Renal cortical epithelial cell (primary cell): ENCODE measurements around the gene RNF126. TPM values are rescaled to one million over a fixed set of nuclear protein-coding genes. Genes with fewer than 3 reads are reported as not detected.
"Not testable (repeated sequence)": the region's sequence is repeated elsewhere in the genome, so short reads cannot be mapped to it uniquely, and the experiment has no call there.

ENCODE experiments used
- DNase-seq: peaks from one replicate; pipeline ENCODE4 v3.0.0-alpha.2; 2011; ENCODE audit warnings: low read depth
- total RNA-seq: library from RNA; depleted of rRNA; stranded (reverse); fragments of >200 nt; gene quantifications from 2 replicates; pipeline ENCODE4 v1.2.3, GENCODE V29; 2014

RNF126 gene
- total RNA-seq, 1 donor from 2014 or later = 23.4 TPM

DNA sequence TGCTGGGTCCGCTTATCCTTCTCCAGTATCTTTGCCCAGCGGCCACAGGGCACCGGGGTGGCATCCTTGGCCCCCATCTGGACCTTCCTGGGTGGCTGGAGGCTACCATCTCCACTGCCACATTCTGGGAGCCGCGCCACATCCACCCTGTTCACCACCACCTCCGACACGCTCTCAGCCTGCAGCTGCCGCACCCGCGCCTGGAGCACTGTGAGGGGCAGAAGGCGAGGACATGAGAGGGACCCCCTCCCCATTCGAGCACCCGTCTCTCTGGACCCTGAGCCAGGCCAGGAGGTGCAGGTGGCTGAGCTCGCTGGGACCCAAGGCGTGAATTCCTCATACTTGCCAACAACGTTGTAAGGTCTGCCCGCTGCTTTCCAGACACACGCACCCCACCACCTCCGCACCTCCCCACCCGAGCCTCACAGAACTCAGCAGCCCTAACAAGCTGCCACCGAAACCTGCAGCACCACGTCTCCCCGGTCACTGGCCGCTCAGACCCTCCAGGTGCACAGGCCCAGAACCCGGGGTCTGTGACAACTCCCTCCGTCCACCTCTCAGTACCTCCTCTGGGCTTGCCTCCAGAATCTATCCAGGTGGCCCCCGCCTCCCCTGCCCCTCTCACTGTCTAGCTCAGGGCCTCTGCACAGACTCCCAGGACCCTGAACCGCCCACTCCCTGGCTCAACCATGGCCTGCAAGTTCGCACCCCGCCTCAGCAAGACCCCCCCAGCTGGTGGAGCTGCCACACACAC is 32.9 kb downstream of the RNF126 start:
- DNase-seq = no peak

DNA sequence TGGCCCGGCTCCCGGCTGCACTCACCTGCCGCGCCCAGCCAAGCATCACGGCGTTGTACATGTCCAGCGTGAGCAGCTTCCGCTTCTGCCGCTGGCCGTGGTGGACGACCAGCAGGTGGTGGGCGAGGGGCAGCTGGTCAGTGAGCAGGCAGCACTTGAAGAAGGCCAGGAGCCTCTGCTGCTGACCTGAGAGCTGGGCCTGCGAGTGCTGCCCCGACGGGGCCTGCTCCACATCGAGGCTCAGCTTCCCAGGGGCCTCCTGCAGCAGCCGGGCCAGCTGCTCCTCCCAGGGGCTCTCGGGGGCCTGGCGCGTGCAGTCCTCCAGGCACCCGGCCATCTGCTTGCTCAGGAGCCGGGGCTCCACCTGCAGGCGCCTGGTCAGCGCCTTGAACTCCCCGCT is 33.5 kb downstream of the RNF126 start:
- not testable (repeated sequence) for DNase-seq

GRCh38 chr19:628168-628567 is 34.8 kb downstream of the RNF126 start:
- DNase-seq = no peak

DNA sequence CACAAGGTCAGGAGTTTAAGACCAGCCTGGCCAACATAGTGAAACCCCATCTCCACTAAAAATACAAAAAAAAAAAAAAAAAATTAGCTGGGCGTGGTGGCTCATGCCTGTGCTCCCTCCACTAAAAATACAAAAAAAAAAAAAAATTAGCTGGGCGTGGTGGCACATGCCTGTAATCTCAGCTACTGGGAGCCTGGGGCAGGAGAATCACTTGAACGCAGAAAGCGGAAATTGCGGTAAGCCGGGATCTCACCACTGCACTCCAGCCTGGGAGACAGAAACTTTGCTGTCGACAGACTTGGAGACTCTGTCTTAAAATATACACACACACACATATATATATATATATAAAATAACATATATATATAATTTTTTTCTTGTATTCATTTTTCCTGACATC is 36.4 kb downstream of the RNF126 start:
- not testable (repeated sequence) for DNase-seq

GRCh38 chr19:625257-625656 is 37.8 kb downstream of the RNF126 start:
- DNase-seq = no peak

DNA sequence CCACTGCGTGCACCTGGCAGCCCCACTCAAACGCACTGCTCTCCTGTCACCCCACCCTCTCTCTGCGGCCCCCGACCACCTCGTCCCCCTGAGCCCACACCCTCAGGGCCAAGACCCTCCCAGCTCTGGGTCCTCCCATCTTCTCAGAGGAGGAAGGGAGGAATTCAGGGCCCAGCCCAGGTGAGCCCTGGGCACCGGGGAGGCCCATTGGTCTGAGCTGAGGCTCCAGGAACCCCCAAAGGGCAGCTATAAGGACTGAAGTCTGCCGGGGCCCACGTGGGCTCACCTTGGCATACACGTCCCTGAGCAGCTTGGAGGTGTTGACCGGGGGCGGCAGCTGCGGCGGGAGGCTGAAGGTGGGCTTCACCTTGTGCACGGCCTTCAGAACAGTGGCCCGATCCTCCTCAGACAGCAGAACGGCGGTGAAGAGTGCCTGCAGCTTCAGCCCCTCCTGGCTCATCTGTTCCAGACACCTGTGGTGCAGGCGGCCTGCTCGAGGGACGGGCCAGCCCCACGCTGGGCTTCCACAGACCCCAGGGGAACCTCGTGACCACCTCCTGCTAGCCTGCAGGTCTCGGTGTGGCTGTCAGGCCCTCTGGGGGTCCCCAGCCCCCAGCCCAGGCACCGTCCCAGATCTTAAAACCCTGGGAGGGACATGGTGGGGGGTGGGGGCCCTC is 38.4 kb downstream of the RNF126 start:
- no peak for DNase-seq

GRCh38 chr19:623974-624373 is 39.0 kb downstream of the RNF126 start:
- DNase-seq = peak; percentile 14

- DNase-seq = no peak
Observed at GRCh38 chr19:623175-623916, 39.7 kb downstream of the RNF126 start.

GRCh38 chr19:622666-623065 is 40.3 kb downstream of the RNF126 start:
- no peak for DNase-seq

- no peak for DNase-seq
Observed at GRCh38 chr19:621819-622218, 41.2 kb downstream of the RNF126 start.

DNA sequence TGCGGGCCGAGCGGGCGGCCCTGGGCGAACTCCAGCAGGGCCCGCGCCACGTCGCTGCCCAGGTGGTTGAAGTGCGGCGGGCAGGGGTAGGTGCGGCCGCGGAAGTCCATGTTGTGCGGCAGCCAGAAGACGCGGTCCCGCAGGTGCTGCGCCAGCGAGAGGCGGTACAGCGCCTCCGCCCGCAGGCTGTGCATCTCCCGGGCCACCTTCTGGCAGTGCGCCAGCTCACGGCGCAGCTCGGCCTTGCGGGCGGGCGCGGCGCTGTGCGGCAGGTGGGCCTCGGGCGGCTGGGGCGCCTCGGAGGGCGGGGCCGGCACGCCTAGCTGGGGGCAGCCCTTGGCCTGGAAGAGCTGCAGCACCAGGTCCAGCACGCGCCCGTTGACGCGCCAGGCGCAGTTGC is 41.8 kb downstream of the RNF126 start:
- DNase-seq = not testable (repeated sequence)

- no peak for DNase-seq
Observed at GRCh38 chr19:620166-620862, 42.7 kb downstream of the RNF126 start.

DNA sequence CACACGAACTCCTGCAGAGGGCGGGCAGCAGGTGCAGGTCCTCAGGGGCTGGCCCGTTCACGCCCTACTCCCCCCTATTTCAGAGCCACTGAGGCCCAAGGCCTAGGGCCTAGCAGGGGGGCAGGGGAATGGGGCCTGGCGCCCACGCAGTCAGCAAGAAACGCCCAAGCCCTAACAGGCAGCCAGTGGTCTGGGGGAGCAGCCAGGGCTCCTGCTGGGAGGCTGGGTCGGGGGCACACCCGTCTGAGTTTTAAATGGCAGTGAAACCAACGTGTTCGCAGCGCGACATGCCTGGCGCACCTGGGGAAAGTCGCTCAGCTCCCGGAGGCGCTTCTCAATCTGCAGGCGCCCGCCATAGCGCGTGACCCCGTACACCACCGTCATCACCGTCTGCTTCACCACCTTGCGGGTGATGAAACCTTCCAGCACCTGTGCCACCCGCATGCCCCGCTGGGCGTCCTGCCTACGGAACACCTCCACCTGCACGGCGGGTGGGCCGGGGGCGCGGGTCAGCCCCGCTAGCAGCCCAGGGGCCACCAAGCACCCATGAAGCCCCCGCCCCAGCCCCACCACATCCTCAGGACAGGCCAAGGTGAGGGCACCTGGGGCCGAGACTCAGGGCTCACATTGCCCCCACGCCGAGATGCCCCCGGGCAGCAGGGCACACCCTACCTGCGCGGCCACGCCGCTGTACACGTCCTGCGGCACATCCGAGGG is 43.6 kb downstream of the RNF126 start:
- no peak for DNase-seq

DNA sequence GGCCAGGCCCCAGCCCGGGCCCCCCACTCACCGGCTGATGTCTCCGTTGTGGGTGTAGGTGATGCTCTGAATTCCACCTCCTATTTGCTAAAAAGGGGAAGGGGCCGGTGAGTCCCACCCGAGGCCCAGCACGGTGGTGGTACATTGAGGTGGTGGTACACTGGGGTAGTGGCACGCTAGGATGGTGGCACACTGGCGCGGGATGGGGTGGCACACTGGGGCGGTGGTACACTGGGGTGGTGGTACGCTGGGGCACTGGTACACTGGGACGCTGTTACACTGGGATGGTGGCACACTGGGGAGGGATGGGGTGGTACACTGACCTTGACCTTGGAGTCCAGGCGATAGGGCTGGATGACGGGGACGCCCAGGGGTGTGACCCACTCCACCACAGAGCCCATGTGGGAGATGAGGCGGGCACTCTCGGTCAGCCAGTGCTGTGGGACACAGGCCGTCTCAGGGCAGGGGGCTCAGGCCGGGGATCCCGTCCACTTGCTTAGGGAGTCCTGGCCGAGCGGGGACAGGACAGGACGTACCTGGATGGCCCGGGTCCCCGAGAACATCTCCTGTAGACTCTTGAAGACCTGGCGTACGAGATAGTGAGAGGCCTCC is 44.2 kb downstream of the RNF126 start:
- no peak for DNase-seq

- DNase-seq = no peak
Observed at GRCh38 chr19:618247-618619, 44.8 kb downstream of the RNF126 start.

GRCh38 chr19:617551-618246 is 45.3 kb downstream of the RNF126 start:
- DNase-seq = no peak

DNA sequence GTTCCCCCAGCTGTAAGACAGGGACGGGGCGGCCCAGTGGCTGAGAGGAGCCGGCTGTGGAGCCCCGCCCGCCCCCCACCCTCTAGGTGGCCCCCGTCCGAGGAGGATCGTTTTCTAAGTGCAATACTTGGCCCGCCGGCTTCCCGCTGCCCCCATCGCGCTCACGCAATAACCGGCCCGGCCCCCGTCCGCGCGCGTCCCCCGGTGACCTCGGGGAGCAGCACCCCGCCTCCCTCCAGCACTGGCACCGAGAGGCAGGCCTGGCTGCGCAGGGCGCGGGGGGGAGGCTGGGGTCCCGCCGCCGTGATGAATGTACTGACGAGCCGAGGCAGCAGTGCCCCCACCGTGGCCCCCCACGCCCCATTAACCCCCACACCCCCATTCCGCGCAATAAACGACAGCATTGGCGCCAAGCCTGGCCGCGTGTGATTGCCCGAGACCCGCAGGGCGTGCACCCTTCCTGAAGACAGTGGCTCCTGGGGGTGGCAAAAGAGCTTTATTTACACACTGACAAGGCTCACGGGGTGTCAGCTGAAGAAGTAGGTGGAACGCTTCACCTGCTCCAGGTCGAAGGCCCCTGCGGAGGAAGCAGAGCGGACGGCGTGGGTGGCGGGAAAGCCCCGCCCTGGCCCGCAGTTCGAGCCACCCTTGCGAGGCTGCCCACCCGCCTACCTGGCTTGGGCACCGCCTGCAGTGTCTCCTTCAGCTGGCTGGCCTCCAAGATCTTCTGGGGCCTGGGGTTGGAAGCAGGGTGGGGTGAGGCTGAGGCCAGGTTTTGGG is 46.1 kb downstream of the RNF126 start:
- no peak for DNase-seq

- no peak for DNase-seq
Observed at GRCh38 chr19:616062-616700, 46.8 kb downstream of the RNF126 start.

DNA sequence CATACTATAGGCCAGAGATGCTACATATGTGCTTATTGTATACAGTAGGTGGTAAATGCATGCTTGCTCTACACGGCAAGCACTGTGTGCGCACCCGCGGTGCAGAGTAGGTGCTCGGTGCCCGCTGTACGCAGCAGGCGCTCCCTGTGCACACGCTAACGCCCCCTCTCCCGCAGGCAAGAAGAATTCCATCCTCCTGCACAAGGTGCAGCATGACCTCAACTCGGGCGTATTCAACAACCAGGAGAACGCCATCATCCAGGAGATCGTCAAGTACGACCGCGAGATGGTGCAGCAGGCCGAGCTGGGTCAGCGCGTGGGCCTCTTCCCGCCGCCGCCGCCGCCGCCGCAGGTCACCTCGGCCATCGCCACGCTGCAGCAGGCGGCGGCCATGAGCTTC is 47.4 kb downstream of the RNF126 start:
- peak; percentile 16 for DNase-seq
